Fibroblast of skin of scalp (primary cell): Measurements from ENCODE around the gene CEP350.
"Not testable (repeated sequence)": the region's sequence is repeated elsewhere in the genome, so short reads cannot be mapped to it uniquely, and the experiment has no call there.

Experiments
- DNase-seq: peaks from one replicate; pipeline ENCODE4 v3.0.0-alpha.2; 2013

The CEP350 gene

GRCh38 chr1:180131510-180131909, 176.9 kb downstream of the CEP350 start:
- DNase-seq, result peak; percentile 88

DNA sequence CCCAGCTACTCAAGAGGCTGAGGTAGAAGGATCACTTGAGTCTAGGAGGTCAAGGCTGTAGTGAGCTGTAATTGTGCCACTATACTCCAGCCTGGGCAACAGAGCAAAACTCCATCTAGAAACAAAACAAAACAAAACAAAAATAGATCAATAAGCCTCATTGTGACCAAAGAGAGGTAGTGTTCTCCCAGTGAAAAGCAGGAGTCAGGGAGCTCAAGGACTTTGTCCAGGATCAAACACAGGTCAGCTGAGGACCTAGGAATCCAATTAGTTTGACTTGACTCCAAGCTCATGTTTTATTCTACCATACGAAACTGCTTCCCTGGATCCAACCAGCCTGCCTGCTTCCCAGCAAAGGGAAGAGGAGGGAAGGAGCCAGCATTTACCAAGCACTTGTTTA, 178.6 kb downstream of the CEP350 start:
- no peak for DNase-seq

- not testable (repeated sequence) for DNase-seq
Observed at GRCh38 chr1:180133688-180134087, 179.1 kb downstream of the CEP350 start.

- DNase-seq, result peak; percentile 47
Observed at GRCh38 chr1:180135535-180135934, 180.9 kb downstream of the CEP350 start.

- DNase-seq, result no peak
Observed at GRCh38 chr1:180136331-180136967, 181.8 kb downstream of the CEP350 start.

- DNase-seq, result no peak
Observed at GRCh38 chr1:180136968-180137356, 182.4 kb downstream of the CEP350 start.

- no peak for DNase-seq
Observed at GRCh38 chr1:180137776-180138175, 183.2 kb downstream of the CEP350 start.

DNA sequence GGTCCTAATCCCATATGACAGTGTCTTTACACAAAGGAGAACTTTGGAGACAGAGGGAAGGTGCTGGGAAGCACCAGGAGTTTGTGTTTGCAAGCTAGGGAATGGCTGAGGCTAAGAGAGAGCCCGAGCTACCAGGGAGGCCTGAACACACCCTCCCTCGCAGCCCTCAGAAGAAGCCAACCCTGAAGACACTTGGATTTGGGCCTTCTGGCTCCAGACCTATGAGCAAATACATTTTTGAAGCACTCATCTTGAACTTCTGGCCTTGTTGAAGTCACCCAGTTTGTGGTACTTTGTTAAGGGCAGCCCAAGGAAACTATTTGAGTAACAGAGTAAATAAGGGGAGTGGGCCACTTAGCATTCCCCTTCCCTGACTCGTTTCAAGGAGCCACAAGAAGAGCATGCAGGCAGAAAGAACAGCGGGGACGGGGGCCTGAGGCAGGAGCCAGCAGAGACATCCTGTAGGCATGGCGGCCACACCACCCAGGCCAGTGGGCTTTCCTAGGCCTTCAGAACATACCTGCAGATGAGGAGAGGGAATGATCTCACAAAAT, 186.8 kb downstream of the CEP350 start:
- no peak for DNase-seq

DNA sequence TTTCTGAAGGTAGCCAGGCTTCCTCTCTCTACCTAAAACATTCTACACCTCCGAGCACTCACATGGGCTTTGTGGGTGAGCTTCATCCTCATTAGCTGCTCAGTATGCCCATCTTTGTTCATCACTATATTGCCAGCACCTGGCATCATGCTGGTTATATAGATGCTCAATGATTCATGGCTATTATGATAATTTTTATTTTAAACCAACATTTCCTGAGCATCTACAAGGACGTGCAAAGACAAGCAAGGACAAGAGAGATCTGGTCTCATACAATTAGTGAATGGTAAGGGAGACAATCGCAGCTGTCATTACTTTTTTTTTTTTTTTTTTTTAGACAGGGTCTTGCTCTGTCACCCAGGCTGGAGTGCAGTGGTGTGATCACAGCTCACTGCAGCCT, 188.7 kb downstream of the CEP350 start:
- DNase-seq, result no peak

GRCh38 chr1:180144659-180145357, 190.2 kb downstream of the CEP350 start:
- no peak for DNase-seq

- no peak for DNase-seq
Observed at GRCh38 chr1:180145446-180145845, 190.8 kb downstream of the CEP350 start.

DNA sequence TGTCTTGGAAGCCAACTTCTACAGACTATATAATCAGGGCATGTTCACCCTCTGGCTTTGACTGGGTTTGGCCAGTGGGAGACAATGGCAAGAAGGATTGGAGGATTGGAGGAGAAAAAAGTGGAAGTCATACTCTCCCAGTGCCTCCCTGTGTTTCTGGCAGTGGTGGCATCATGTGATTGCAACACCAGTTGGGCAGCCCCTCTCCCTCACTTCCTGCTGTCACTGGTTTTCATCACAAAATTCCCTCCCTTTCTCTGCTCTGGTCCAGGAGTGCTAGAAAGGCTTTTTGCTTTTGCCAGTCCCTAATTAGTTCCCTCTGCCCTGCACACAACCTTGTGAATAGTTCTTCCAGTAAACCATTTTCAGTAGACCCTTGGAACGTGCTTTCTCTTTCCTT, 196.4 kb downstream of the CEP350 start:
- peak; percentile 46 for DNase-seq

DNA sequence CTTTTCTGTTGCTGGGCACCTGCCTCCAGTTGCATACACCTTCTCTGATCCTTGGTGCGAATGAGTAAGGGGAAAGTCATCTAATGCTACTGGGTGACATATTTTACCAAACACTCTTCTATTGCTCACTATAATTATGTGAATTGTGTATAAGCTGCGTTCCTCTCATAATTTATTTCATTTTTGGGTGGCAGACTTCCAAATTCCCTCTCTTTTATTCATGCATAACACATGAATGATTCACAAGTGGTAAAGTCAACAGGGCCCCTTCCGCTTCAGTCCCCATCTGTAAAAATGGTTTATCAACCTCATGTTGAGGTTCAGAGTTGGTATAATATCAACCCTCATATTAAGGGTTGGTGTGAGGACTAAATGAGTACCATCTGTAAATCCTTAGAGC, 196.9 kb downstream of the CEP350 start:
- DNase-seq, result peak; percentile 96

DNA sequence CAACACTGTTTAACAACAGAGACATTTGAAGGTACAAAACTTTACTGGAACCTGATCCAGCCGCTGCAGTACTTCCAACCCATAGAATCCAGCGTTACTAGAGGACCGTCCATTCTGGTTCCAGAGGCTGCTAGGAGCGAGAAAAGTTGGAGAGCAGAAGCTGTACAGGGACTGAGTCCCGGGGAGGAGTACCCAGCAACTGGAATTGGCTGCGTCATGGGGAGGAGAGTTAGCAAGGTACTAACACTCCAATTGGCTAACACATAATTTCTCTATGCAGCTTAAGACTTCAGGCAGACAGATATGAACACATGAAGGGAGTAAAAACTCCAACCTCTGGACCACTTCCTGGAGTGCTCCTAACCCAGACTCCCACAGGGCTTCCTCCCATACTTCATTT, 198.0 kb downstream of the CEP350 start:
- no peak for DNase-seq

GRCh38 chr1:180153032-180153431, 198.4 kb downstream of the CEP350 start:
- no peak for DNase-seq

- DNase-seq, result no peak
Observed at GRCh38 chr1:180154003-180154324, 199.4 kb downstream of the CEP350 start.

DNA sequence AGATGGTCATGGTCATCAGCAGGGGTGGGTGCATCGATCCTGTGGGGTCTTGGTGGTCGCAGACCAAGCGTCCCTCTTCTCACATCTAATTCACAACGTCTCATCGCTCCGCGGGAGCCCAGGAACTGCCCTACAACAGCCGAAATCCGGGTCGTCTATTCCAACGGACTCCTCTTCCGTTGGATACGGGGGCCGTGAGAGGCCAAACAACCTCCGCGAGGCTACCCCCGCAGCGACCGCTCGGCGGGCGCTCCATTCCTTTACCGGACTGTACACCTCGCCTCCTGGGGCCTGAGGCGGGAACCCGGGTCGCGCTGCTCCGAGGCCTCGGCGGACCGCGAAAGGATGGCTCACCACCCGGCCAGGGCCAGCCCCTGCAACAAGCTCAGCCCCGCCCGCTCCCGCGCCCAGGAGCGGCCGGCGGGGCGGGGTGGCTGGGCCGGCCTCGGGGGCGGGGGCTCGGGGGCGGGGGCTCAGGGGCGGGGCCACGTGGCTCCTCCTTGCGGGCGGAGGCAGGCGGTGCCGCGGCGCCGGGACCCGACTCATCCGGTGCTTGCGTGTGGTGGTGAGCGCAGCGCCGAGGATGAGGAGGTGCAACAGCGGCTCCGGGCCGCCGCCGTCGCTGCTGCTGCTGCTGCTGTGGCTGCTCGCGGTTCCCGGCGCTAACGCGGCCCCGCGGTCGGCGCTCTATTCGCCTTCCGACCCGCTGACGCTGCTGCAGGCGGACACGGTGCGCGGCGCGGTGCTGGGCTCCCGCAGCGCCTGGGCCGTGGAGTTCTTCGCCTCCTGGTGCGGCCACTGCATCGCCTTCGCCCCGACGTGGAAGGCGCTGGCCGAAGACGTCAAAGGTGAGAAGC, 199.9 kb downstream of the CEP350 start, which contains the start of gene QSOX1:
TSS of gene QSOX1 (plus strand) at position 545 of the 857 bp plus-strand sequence. CDS start at position 584, 39 bp downstream.
- peak; percentile 91 for DNase-seq

DNA sequence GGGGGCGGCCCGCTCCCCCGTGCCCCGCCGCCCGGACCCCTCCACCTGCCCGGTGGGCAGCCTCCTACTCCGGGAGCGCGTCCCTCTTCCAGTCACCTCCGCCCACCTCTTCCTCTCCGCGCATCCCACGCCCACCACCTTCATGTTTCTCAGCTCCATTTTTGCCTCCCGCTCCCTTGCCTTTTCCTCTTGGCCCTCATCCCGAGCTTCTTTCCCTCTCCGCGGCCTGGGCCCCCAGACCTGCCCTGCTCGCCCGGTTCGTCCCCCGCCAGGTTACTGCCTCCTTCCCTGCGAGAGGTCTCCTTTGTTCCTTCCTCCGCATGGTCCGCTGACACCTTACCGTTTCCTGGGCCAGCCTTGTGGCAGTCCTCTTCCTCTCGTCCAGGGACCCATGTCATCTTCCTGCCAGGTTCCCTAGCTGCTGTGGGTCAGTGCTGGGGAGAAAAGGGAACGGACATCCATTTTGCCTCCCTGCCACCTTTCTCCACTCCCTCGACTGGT, 200.6 kb downstream of the CEP350 start:
- DNase-seq, result no peak

DNA sequence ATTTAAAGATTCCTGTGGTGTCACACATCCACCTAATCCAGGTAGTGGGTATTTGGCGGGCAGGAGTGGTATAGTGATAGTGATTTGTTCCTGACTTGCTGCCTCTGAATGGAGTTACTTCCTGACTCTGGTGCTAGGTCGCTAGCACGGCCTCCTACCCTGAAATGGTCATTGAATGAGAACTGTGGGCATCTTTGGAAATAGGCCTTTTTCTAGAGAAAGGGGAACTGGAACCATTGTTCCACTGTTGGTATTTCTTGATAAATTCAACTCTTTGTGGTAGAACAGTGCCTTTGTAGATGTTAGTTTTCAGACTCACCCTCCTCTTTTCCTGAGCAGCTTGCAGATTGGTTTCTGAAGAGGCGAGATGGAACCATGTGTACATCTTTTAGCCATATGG, 201.6 kb downstream of the CEP350 start:
- DNase-seq, result no peak

GRCh38 chr1:180156631-180157091, 202.1 kb downstream of the CEP350 start:
- DNase-seq, result peak; percentile 76

DNA sequence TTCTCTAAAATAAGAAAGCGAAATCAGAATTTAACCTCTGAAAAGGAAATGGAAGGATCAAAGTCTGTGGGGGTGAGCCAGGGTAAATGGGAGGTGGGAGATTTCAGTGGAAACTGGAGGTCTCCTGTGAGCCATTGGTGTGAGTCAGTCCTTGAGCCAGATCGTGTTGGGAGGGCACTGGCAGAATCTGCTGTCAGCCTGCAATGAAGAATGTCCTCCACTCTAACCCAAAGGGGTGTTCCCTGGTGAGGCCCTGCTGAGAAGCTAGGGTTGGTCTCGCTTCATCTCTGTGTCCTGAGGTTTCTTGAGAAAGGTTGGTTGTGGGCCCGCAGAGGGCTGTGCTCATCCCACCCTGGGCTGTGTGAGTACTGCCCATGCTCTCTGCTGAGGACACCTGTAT, 202.5 kb downstream of the CEP350 start:
- peak; percentile 64 for DNase-seq

GRCh38 chr1:180157576-180158057, 203.0 kb downstream of the CEP350 start:
- no peak for DNase-seq
